ENCODE results near the gene CAMTA1.

GRCh38 chr1:7301664-7301981 lies 516.4 kb downstream of the CAMTA1 start:
- no peak for TF ChIP-seq POLR2A (IDR thresholded peaks at IDR 0.05; ENCODE audit: low read length)
- TF ChIP-seq GATA1 (IDR thresholded peaks at IDR 0.05; ENCODE audit: low read depth, low read length): no peak

All from erythroblast (primary cell).